Pancreas (tissue), 10 donors: Measurements from ENCODE around the gene TSPEAR. TPM values are rescaled to one million over a fixed set of nuclear protein-coding genes. Genes with fewer than 3 reads are reported as not detected.

Experiments used
- ATAC-seq, 4 donors: fragments of 200-7000 bp; cut with Tn5 transposase; one replicate each; pipeline versions ENCODE4 v1.8.0 to v1.9.1; 2020; ENCODE audit warnings: mild to moderate bottlenecking in 4 of 4, moderate library complexity in 4 of 4
- DNase-seq, 6 donors: peaks; one replicate each; pipeline ENCODE4 v3.0.0-alpha.2; 2020
- FAIRE-seq: peaks from 2 replicates; lab custom pipeline; 2012; peaks lifted over from hg19 to GRCh38; lab: Jason Lieb, UNC
- H3K27ac ChIP-seq, 4 donors: fragments of 200-600 bp; sonication (generic); 1 replicate in 3 of 4; 2 replicates in 1 of 4; pipeline versions ENCODE4 v1.5.0 to v1.8.0; 2020
- H3K27me3 ChIP-seq, 4 donors: fragments of 200-600 bp; one replicate each; pipeline ENCODE4 v1.8.0; 2021
- H3K36me3 ChIP-seq, 3 donors: fragments of 200-600 bp; sonication (generic) in 1 of 3; one replicate each; pipeline versions ENCODE4 v1.5.0 to v1.8.0; 2020 to 2021
- H3K4me1 ChIP-seq, 3 donors: fragments of 200-600 bp; one replicate each; pipeline ENCODE4 v1.8.0; 2021
- H3K4me3 ChIP-seq, 4 donors: fragments of 200-600 bp; sonication (generic) in 2 of 4; one replicate each; pipeline versions ENCODE4 v1.5.0 to v1.8.0; 2020 to 2021
- H3K9me3 ChIP-seq, 4 donors: fragments of 200-600 bp; one replicate each; pipeline ENCODE4 v1.8.0; 2021
- CTCF ChIP-seq, 4 donors: fragments of 200-600 bp; sonication (generic) in 3 of 4; IDR thresholded peaks; one replicate each; pipeline versions ENCODE4 v1.5.0 to v1.8.0; 2021; ENCODE audit warnings: antibody characterized with exemption in 4 of 4
- WGBS, 2 donors: extraction: QIAGEN DNeasy Blood & Tissue Kit; methylation state at CpG; one replicate each; pipeline ENCODE4 v1.1.7; 2013; 5-methylcytosine and 5-hydroxymethylcytosine counted together
- intact Hi-C, 3 donors: fragments of 100-400 bp; cut with DNase I; formaldehyde crosslinking; loops; one replicate each; pipeline versions ENCODE4 v1.11.1 to v1.14.2; 2022
- polyA plus RNA-seq, 2 donors: library from polyadenylated mRNA; stranded (reverse); fragments of 200-250 nt; gene quantifications; one replicate each; pipeline ENCODE4 v1.2.3, GENCODE V29; 2013
- total RNA-seq, 6 donors: library from RNA; stranded (reverse); fragmentation: NEBNext Ultra II Directional in 4 of 6; extraction: Animal tissue kit (Norgen Biotek cat#: 25700) in 4 of 6; gene quantifications; one replicate each; pipeline versions ENCODE4 v1.2.1 to v1.2.4, GENCODE V29; 2021 to 2023
- donor health status: healthy with polysubstance abuse.
- donor health status: DM: no; HTN: no; CAD: no; lungs with moderate emphysema.
- donor health status: DM: no; HTN: no; CAD: no.
- donor health status: control.
- donor health status: control.
- donor health status: Bipolar disorder and iron deficiency.
- donor health status: DM: yes; HTN: yes; CAD: no.
- donor health status: DM: no; HTN: no; CAD: no.
- donor health status: DM: no; HTN: no; CAD: no.
- donor health status: DM: yes; HTN: yes; CAD: no.

The TSPEAR gene
- total and polyA plus RNA-seq, 8 donors: 0.05 to 1.4 (median 0.25) TPM; not detected in 1

GRCh38 chr21:44718571-44718970 lies 7.2 kb upstream of the TSPEAR start:
- WGBS, 2 donors: 61 to 62% methylated on average over 6 of the region's 6 CpGs
- no peak for DNase-seq

GRCh38 chr21:44718093-44718492 lies 6.7 kb upstream of the TSPEAR start:
- intact Hi-C loops: no loop called here

More at GRCh38 chr21:44718571-44718970, 7.2 kb upstream of the TSPEAR start:
- Histone ChIP-seq H3K36me3 (no peaks in the 10 kb centered on the region), H3K27ac (no peak overlapping the region), H3K27me3 (peaks cover 0 to 20% (median 0%) of the 10 kb centered on the region in 4 donors), H3K9me3 (no peaks in the 10 kb centered on the region), H3K4me3 (no peak overlapping the region), H3K4me1 (no peaks in the 10 kb centered on the region)
- FAIRE-seq: no peak
- intact Hi-C loops: no loop called here
- TF ChIP-seq CTCF (IDR thresholded peaks at IDR 0.05): no peak
- no peak for ATAC-seq

GRCh38 chr21:44716984-44717383 lies 5.6 kb upstream of the TSPEAR start:
- intact Hi-C loops: no loop called here
- Histone ChIP-seq H3K4me1 (no peaks in the 10 kb centered on the region), H3K36me3 (no peaks in the 10 kb centered on the region), H3K27me3 (peaks cover 0 to 27% (median 0%) of the 10 kb centered on the region in 4 donors), H3K27ac (no peak overlapping the region), H3K4me3 (no peak overlapping the region), H3K9me3 (no peaks in the 10 kb centered on the region)
- DNase-seq: no peak
- TF ChIP-seq CTCF (IDR thresholded peaks at IDR 0.05): no peak
- no peak for ATAC-seq
- no peak for FAIRE-seq

More at GRCh38 chr21:44718093-44718492, 6.7 kb upstream of the TSPEAR start:
- no peak overlapping the region for H3K4me3 ChIP-seq
- no peaks in the 10 kb centered on the region for H3K9me3 ChIP-seq
- 40 to 64% methylated on average over 2 of the region's 2 CpGs for WGBS, 2 donors
- H3K36me3 ChIP-seq: no peaks in the 10 kb centered on the region
- no peak for DNase-seq
- H3K4me1 ChIP-seq: no peaks in the 10 kb centered on the region
- no peak overlapping the region for H3K27ac ChIP-seq
- H3K27me3 ChIP-seq: peaks cover 0 to 20% (median 0%) of the 10 kb centered on the region in 4 donors
- FAIRE-seq: no peak
- ATAC-seq: no peak
- TF ChIP-seq CTCF (IDR thresholded peaks at IDR 0.05): no peak

- WGBS, 2 donors: 27 to 30% methylated on average over 8 of the region's 8 CpGs
- Histone ChIP-seq H3K36me3 (no peaks in the 10 kb centered on the region), H3K9me3 (no peaks in the 10 kb centered on the region), H3K27ac (no peak overlapping the region), H3K27me3 (peaks cover 0 to 31% (median 0%) of the 10 kb centered on the region in 4 donors), H3K4me1 (no peaks in the 10 kb centered on the region), H3K4me3 (no peak overlapping the region)
- DNase-seq (no peak), ATAC-seq (no peak), FAIRE-seq (no peak)
- intact Hi-C loops: no loop called here
- no peak for TF ChIP-seq CTCF (IDR thresholded peaks at IDR 0.05)
These were observed 3.5 kb upstream of the TSPEAR start for GRCh38 chr21:44714905-44715304.

- no peak overlapping the region for H3K27ac ChIP-seq
- 65 to 77% methylated on average over 10 of the region's 10 CpGs for WGBS, 2 donors
- H3K9me3 ChIP-seq: no peaks in the 10 kb centered on the region
- no peak for TF ChIP-seq CTCF (IDR thresholded peaks at IDR 0.05)
- FAIRE-seq (no peak), ATAC-seq (no peak), DNase-seq (no peak)
- H3K4me3 ChIP-seq: no peak overlapping the region
- H3K36me3 ChIP-seq: no peaks in the 10 kb centered on the region
- peaks cover 0 to 30% (median 0%) of the 10 kb centered on the region in 4 donors for H3K27me3 ChIP-seq
- no peaks in the 10 kb centered on the region for H3K4me1 ChIP-seq
- intact Hi-C loops: no loop called here
These were observed 2.5 kb upstream of the TSPEAR start for GRCh38 chr21:44713846-44714245.
